Endothelial cell of umbilical vein (primary cell): ENCODE results near the gene AMIGO1. TPM values are rescaled to one million over a fixed set of nuclear protein-coding genes. Genes with fewer than 3 reads are reported as not detected.

Experiments
- BruUV-seq: library from RNA; stranded (reverse); fragments of 400-500 nt; replicated peaks from 2 replicates; lab custom pipeline; 2021; lab: Mats Ljungman, UMichigan
- CTCF ChIA-PET: fragments of 300-600, 350-600 bp; sonication (Branson Sonifier 250); formaldehyde crosslinking; loops from one replicate; lab custom pipeline; 2021; ENCODE audit warnings: antibody characterized with exemption, inconsistent platforms; lab: Charles Lee
- POLR2A ChIA-PET: fragments of 300-600, 350-600 bp; sonication (Branson Sonifier 250); formaldehyde crosslinking; loops from one replicate; lab custom pipeline; 2021; ENCODE audit warnings: antibody characterized with exemption, inconsistent platforms; lab: Charles Lee
- DNase-seq: peaks from one replicate; pipeline ENCODE4 v3.0.0-alpha.2; 2011; ENCODE audit warnings: low read depth, low spot score
- FAIRE-seq: peaks from 2 replicates; lab custom pipeline; 2011; peaks lifted over from hg19 to GRCh38; lab: Jason Lieb, UNC
- H2AFZ ChIP-seq: 2 replicates; pipeline ENCODE4 v1.6.0; 2012; ENCODE audit warnings: low read depth, low read length, control low read depth, inconsistent platforms
- H3K27ac ChIP-seq: 2 replicates; pipeline ENCODE4 v1.5.1; 2011; ENCODE audit warnings: low read depth, mild to moderate bottlenecking, control low read depth, low read length, moderate library complexity; ENCODE audit not compliant: insufficient read depth
- H3K27me3 ChIP-seq, 2 experiments: 2 replicates each; pipeline versions ENCODE4 v1.6.0 to v1.6.1; 2011; ENCODE audit warnings: low read length in 2 of 2, mixed read lengths in 1 of 2; ENCODE audit not compliant: control insufficient read depth in 2 of 2, insufficient read depth in 2 of 2
- H3K36me3 ChIP-seq, 2 experiments: 2 replicates in 1 of 2; 3 replicates in 1 of 2; pipeline ENCODE4 v1.5.1; 2011; ENCODE audit warnings: low read length in 2 of 2, mild to moderate bottlenecking in 1 of 2, moderate library complexity in 1 of 2; ENCODE audit not compliant: control insufficient read depth in 2 of 2, insufficient read depth in 2 of 2; ENCODE audit errors: extremely low read depth in 1 of 2
- H3K4me1 ChIP-seq: 3 replicates; pipeline ENCODE4 v1.5.1; 2011; ENCODE audit warnings: mild to moderate bottlenecking, low read length; ENCODE audit not compliant: control insufficient read depth, insufficient read depth; ENCODE audit errors: extremely low read depth
- H3K4me2 ChIP-seq: 2 replicates; pipeline ENCODE4 v1.6.1; 2011; ENCODE audit warnings: low read length, control low read depth, mixed read lengths; ENCODE audit not compliant: insufficient read depth
- H3K4me3 ChIP-seq, 3 experiments: fragments of 200-600 bp in 1 of 3; sonication (generic), shearing (Covaris generic) in 1 of 3; replicated peaks in 1 of 3; 2 replicates each; pipeline ENCODE4 v1.5.1; 2011 to 2016; ENCODE audit warnings: control low read depth in 3 of 3, low read length in 3 of 3, mild to moderate bottlenecking in 2 of 3, inconsistent platforms in 1 of 3, low read depth in 1 of 3, moderate library complexity in 1 of 3; ENCODE audit not compliant: insufficient read depth in 1 of 3
- H3K79me2 ChIP-seq: 2 replicates; pipeline ENCODE4 v1.6.0; 2012; ENCODE audit warnings: low read length, inconsistent platforms; ENCODE audit not compliant: control insufficient read depth, insufficient read depth
- H3K9ac ChIP-seq: replicated peaks from 2 replicates; pipeline ENCODE3; 2011; ENCODE audit warnings: low read length, control low read depth; ENCODE audit not compliant: insufficient read depth; ENCODE audit errors: extremely low read depth
- H3K9me1 ChIP-seq: replicated peaks from 3 replicates; pipeline ENCODE4 v1.6.0; 2011; ENCODE audit warnings: mild to moderate bottlenecking, low read length; ENCODE audit not compliant: control insufficient read depth, insufficient read depth; ENCODE audit errors: extremely low read depth
- H3K9me3 ChIP-seq: replicated peaks from 2 replicates; pipeline ENCODE4 v1.5.1; 2012; ENCODE audit warnings: low read length, inconsistent platforms; ENCODE audit not compliant: control insufficient read depth, insufficient read depth
- H4K20me1 ChIP-seq: replicated peaks from 2 replicates; pipeline ENCODE3; 2011; ENCODE audit warnings: mild to moderate bottlenecking, low read length; ENCODE audit not compliant: control insufficient read depth, insufficient read depth; ENCODE audit errors: extremely low read depth
- CTCF ChIP-seq, 2 donors: IDR thresholded peaks; 1 replicate in 1 of 2; 2 replicates in 1 of 2; pipeline ENCODE4 v1.5.1; 2011; ENCODE audit warnings: low read length in 2 of 2, mild to moderate bottlenecking in 2 of 2, moderate library complexity in 2 of 2, control low read depth in 1 of 2, inconsistent platforms in 1 of 2, low read depth in 1 of 2; ENCODE audit not compliant: insufficient read depth in 1 of 2; ENCODE audit errors: extremely low read depth in 1 of 2
- EZH2 ChIP-seq: IDR thresholded peaks from 2 replicates; pipeline ENCODE4 v1.6.1; 2012; ENCODE audit warnings: borderline replicate concordance, low read depth, mild to moderate bottlenecking, moderate library complexity, low read length, inconsistent platforms; ENCODE audit not compliant: severe bottlenecking
- FOS ChIP-seq: IDR thresholded peaks from 2 replicates; pipeline ENCODE4 v1.6.1; 2011; ENCODE audit warnings: mild to moderate bottlenecking, low read length, moderate library complexity, borderline replicate concordance; ENCODE audit not compliant: insufficient read depth
- GATA2 ChIP-seq: IDR thresholded peaks from 2 replicates; pipeline ENCODE4 v1.7.0; 2011; ENCODE audit warnings: low read depth, mild to moderate bottlenecking, moderate library complexity, mixed read lengths, low read length; ENCODE audit not compliant: insufficient read length, insufficient read depth
- JUN ChIP-seq: IDR thresholded peaks from 2 replicates; pipeline ENCODE4 v1.6.1; 2011; ENCODE audit warnings: borderline replicate concordance, low read depth; ENCODE audit not compliant: insufficient read length, insufficient read depth
- MYC ChIP-seq: IDR thresholded peaks from one replicate; pipeline ENCODE4 v1.6.1; 2011; ENCODE audit warnings: mild to moderate bottlenecking, low read depth, low read length
- POLR2A ChIP-seq: IDR thresholded peaks from 2 replicates; pipeline ENCODE4 v1.6.1; 2012; ENCODE audit warnings: low read depth, mild to moderate bottlenecking, control low read depth, low read length
- POLR2AphosphoS5 ChIP-seq: IDR thresholded peaks from 2 replicates; pipeline ENCODE4 v1.6.1; 2012; ENCODE audit warnings: low read depth, mild to moderate bottlenecking, control low read depth, low read length, moderate library complexity; ENCODE audit not compliant: insufficient read depth
- dilution Hi-C: fragments of 300-500 bp; cut with MboI; formaldehyde crosslinking; loops from one replicate; pipeline ENCODE4 v1.15.0; 2019; ENCODE audit warnings: low sequenced_read_pairs; ENCODE audit not compliant: extremely low pct_ligation_motif_present
- intact Hi-C: fragments of 100-400 bp; cut with micrococcal nuclease; formaldehyde crosslinking; loops from one replicate; pipeline ENCODE4 v1.10.0; 2022
- polyA plus RNA-seq, 4 experiments: library from polyadenylated mRNA; depleted of rRNA in 3 of 4; stranded (reverse) in 3 of 4; unstranded in 1 of 4; fragments of >200 nt; gene quantifications; 2 replicates each; pipeline versions ENCODE4 v1.2.1 to v1.2.3, GENCODE V29; 2011 to 2012; ENCODE audit warnings: missing spikeins in 1 of 4
- total RNA-seq: library from RNA; stranded (reverse); gene quantifications from 2 replicates; pipeline ENCODE4 v1.2.3, GENCODE V29; 2021
- TF ChIP-seq, protein P1 (sequence below): IDR thresholded peaks from 2 replicates; pipeline ENCODE4 v1.6.1; 2011; ENCODE audit not compliant: insufficient read depth, insufficient read length

AMIGO1 gene
- total and polyA plus RNA-seq, 2 donors (not counting 3 experiments of a cell fraction or from before 2014, with no cell fraction given) = 0.80 to 0.88 TPM

GRCh38 chr1:109488201-109488600 lies 21.3 kb downstream of the AMIGO1 start:
- no peak overlapping the region for H3K4me3 ChIP-seq
- POLR2A ChIA-PET = no interaction called here
- no peak overlapping the region for H3K4me2 ChIP-seq
- no peaks in the 10 kb centered on the region for H3K9me3 ChIP-seq
- DNase-seq = no peak
- peaks cover 2% of the 10 kb centered on the region in 2 experiments for H3K36me3 ChIP-seq
- dilution Hi-C loops = no loop called here
- no peaks in the 10 kb centered on the region for H3K27me3 ChIP-seq
- no peak overlapping the region for H3K9ac ChIP-seq
- no peak overlapping the region for H2AFZ ChIP-seq
- CTCF ChIA-PET = interaction anchor here (23.0 kb wide), 1 partner anchor 43 kb away, joined by 955 read pairs; the partner anchor contains the start of gene GPR61
- H4K20me1 ChIP-seq = no peaks in the 10 kb centered on the region
- intact Hi-C loops = loop anchor here (10.0 kb wide), 3 partner anchors 127 to 277 kb away; partner anchors contain the start of genes AMPD2, EPS8L3 and GNAT2
- no peaks in the 10 kb centered on the region for H3K79me2 ChIP-seq
- BruUV-seq = no TSS peak
- no peak overlapping the region for H3K27ac ChIP-seq
- no peaks in the 10 kb centered on the region for H3K9me1 ChIP-seq
- FAIRE-seq = no peak
- peaks cover 20% of the 10 kb centered on the region for H3K4me1 ChIP-seq
- TF ChIP-seq POLR2AphosphoS5 = no peak
- TF ChIP-seq CTCF (IDR thresholded peaks at IDR 0.05; ENCODE audit: extremely low read depth in 1 of 2, insufficient read depth in 1 of 2, low read depth in 1 of 2, low read length in 2 of 2) = no peak
- no peak for TF ChIP-seq MYC
- TF ChIP-seq POLR2A = no peak
- TF ChIP-seq, protein P1, sequence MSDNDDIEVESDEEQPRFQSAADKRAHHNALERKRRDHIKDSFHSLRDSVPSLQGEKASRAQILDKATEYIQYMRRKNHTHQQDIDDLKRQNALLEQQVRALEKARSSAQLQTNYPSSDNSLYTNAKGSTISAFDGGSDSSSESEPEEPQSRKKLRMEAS = no peak
- no peak for TF ChIP-seq JUN
- no peak for TF ChIP-seq EZH2
- TF ChIP-seq FOS = no peak
- no peak for TF ChIP-seq GATA2
